NCI-H2081 (cell line): ENCODE measurements around the gene PAFAH2.
"Not testable (repeated sequence)": the region's sequence is repeated elsewhere in the genome, so short reads cannot be mapped to it uniquely, and the experiment has no call there.

Experiments
- DNase-seq, 2 experiments: peaks; one replicate each; lab custom pipeline; 2025; lab: John Stamatoyannopoulos, UW

Gene PAFAH2

DNA sequence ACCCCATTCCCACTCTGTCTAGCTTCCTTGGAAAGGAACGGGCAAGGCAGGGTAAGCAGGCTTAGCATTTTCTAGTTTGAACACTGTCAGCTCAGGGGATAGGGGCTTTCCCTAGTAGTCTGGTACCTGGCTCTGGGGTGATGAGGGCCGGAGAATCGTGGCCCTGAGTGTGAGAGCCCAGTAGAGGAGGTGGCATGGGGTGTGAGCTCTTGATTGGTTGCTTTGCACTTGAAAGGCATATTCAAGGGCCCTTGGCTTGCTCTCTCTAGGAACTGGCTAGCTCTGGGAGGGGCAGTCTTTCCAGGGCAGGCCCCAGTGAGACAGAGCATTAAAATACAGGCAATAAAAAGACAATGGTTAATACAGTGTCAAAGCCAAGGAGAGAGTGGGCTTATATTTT lies 13.0 kb upstream of the PAFAH2 start:
- DNase-seq: no peak

DNA sequence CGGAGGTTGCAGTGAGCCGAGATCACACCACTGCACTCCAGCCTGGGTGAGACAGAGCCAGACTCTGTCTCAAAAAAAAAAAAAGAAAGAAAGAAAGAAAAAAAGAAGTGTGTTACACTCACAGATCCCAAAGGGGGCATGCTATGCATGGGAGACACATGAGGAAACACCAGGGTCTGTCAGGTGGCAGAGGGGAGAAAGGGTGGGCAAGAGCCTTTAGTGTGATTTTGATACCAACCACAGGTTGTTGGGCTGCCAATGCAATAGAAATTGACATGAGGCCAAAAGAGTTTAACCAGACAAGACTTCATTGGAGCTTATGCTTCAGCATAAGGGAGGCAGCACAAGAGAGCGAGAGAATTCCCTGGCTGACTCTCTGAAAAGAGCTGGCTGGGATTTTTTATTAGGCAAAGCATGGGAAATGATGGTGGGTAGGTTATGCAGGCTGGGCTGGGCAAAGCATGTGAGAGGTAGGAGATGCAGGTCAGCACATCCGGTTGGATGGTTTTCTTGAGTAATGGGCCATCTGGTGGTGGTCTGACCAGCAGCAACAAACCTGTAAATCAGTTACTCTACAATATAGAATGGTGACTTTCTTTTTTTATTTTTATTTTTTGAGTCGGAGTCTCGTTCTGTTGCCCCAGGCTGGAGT lies 12.1 kb upstream of the PAFAH2 start:
- peak in 1 of 2 experiments; percentile 10 for DNase-seq

DNA sequence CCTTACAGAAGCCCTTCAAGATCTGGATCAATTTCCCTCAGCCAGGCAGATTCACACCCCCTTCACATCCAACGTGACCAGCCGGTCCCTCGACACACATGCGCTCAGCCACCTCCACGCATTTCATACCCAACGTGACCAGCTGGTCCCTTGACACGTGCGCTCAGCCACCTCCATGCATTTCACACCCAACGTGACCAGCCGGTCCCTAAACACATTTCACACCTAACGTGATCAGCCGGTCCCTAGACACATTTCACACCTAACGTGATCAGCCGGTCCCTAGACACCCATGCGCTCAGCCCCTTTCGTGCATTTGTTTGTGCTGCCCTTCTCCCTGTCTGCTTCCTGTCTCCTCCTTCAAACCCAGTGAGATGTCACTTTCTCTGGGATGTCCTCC lies 8.8 kb upstream of the PAFAH2 start:
- DNase-seq: no peak

DNA sequence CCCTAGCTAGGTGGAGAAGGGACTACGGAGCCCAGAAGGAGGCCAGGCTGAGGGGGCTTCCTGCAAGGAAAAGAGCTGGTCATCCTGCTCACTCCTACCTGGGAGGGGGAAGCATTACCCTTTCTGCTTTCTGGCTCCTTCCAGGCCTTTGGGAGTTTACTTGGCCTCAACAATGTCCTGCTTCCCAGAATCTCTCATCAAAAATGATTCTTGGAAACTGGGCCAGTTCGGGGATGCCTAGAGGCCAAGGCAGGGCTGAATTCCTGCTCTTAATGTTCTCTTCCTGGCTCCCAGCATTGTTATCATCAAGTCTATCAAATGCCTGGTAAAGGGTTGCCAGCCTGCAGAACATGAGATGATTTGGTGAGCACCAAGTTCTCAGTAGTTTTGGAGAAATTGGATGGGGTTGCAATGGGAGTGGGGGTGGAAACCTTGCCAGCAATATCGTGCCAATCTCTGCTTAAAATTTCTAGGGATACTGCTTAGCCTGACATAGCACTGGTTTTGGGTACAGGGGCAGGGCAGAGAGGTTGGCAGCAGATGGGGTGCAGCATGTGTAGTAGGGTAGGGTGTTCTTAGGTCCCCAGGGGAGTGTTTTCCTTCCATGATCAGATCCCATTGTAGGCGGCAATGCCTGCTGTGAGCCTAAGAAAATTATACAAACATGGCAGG lies 7.7 kb upstream of the PAFAH2 start:
- no peak for DNase-seq

DNA sequence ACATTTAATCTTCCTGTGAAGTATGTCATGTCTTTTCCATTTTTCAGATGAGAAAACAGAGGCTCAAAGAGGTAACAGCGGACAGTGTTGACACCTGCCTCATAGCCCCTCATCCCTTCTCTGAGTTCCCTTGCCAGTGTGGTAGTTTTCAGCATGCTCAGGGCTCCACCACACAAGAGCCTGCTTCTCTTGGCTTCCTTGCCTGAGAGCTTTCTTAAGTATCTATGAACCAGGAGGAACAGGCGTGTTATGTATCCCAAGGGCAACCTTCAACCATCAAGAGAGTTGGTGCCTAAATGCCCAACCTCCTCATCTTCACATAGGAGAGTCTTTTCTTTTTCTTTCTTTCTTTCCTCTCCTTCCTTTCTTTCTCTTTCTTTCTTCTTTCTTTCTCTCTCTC lies 5.9 kb upstream of the PAFAH2 start:
- no peak for DNase-seq

DNA sequence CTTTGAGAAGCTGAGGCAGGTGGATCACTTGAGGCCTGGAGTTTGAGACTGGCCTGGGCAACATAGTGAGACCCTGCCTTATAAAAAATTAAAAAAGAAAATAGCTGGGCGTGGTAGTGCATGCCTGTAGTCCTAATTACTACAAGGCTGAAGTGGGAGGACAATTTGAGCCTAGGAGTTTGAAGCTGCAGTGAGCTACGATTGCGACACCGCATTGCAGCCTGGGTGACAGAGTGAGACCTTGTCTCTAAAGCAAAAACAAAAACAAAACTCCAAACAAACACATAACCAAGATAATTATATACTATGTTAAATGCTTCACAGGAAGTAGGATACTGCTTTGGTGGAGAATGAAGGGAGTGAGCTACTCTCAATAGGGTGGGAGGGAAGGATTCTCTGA lies 5.4 kb upstream of the PAFAH2 start:
- no peak for DNase-seq

DNA sequence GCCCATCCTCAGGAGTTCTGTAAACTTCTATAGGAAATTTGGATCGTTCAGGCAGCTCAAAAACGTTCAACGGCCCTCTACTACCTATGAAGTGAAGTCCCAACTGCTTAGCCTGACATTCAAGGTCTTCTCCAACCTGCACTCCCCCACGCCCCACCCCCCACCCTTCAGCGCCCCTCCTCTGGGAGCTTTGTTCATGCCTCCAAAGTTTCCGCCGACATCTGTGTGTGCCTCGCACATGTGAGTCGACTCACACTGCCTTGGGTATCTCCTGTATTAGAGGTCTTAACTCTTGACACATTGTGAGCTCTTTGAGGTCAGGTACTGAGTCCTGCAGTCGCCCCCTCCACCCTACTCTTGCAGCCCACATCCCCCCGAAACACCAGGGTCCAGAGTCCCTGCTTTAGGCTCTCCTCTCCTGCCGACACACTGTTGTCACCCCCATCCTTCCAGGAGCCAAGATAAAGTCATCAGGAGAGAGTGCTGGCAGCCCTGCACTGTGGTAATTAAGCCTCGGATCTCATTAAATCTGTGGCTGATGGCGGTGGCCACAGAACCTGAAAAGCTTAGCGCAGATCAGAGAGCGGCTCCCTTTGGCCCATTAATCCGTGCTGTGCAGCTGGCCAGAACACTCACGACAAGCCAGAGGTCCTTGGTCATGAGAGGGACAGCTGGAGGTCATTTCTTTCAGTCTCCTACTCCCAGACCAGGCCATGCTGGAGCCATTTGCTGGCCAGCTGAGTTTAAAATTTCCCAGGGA lies 1.4 kb upstream of the PAFAH2 start:
- no peak for DNase-seq

DNA sequence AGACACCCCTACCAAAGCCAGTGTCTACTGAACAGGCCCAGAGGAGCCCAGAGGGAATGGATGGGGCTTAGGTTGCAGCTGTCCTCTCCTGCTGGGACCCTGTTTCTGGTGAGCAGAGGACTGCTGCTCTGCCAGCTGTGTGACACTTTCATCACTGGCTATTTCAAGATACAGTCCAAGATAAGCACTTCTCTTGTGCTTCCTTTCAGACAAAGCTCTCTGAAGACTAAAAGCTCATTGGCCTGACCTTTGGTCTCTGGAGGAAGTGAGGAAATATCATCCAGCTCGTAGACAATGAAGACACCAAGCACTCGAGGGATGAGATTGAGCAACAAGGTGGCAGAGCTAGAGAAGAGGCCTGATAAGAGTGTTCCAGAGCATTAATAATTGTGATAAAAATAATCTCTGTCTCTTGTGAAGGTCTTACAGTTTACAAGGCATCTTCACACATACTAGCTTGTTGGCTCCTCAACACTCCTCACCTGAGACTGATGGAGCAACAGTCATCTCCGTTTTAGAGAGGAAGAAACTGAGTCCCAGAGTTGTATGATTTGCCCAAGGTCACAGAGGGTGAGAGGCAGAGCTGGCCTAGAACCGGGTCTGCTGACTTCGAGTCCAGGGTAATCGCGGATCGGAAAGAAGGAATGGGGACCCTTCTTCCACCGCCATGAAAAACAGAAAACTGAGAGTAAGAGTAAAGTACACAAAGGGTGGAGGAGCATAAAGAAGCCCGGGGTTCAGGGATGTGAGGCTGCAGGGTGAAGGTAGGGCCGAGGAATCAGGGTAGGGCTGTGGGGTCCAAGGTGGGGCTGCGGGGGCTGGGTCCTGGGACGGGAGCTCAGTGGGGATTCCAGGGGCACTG lies 666 bp downstream of the PAFAH2 start:
- no peak for DNase-seq

DNA sequence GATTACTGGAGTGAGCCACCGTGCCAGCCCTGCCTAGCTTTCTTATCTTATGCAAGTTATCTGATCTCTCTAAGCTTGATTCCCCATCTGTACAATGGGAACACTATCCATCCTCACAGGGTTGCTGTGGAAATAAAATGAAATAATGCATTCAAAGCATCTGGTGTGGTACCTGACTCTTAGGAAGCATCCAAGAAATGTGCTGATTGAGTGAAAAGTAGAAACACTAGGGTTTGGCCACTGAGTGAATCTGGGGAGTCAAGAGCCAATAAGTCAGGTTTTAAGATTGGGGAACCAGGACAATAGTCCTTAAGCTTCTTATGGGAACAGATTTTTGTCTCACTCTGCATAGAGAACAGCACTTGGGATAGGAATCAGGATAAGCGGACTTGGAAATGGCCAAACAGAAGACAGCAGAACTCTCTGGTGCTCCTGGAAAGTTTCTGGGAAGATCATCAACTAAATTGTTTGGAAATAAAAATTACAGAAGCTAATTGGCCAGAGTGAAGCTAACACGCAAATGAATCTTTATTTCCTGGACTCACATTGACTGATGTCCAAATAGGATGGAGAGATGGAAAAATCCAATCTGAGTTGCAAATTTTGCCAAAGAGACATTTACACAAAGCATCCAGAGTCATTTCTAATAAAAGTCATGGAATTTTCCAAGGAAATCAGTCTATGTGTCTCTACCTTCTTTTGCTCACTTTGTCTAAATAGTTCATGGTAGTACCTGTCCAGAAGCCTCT lies 3.3 kb downstream of the PAFAH2 start:
- no peak for DNase-seq

DNA sequence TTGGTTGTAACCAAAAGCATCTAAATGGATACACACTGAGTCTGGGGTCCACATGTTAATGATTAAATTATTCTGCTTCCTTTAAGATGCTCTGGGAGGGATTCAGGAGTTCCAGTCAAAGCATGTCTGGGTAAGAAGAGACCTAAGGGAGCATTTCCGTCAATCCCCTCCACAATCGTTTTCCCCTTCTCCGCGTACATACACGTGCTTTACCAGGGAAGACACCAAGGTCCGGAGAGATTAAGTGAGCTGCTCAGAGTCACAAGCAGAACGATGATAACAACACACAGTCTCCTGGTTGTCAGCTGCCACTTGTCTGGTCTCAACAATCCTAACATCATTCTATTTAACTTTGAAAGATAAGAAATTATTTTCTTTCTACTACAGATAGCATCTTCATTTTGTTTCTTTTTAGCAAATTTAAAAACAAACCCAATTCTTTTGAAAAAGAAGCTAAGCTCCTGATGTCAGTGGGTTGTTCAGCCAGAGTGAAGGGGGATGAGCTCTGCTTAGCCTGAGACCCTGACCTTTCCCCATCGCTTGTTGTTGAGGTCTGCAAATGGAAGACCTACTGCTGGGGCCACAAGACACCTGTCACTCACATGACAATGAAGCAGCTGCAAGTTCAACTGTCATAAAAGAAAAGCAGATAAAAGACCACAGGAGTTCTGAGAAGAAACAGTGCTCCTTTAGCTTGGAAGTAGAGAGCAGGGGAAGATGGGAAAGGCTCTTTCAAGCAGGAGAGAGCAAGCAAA lies 4.5 kb downstream of the PAFAH2 start:
- DNase-seq: no peak

DNA sequence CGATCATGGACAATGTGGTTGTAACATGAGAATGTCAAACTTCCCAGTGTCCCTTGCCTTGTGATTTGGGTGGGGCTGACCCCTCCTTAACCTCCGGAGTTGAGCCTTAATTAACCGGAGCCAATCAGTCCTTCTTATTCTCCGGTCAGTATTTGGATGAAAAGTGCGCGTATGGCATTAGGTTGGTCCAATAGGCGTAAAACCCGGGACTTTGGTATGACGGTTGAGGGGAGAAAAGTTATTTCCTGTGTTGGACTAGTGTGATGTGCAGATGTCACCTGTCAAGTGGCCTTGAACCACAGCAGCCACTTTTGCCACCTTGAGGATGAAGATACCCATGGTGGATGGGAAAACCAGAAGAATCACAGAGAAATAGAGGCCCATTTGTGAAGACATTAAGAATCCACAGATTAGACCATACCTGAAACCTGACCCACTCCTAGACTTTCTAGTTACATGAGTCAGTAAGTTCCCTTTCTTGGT lies 5.1 kb downstream of the PAFAH2 start:
- DNase-seq: no peak

DNA sequence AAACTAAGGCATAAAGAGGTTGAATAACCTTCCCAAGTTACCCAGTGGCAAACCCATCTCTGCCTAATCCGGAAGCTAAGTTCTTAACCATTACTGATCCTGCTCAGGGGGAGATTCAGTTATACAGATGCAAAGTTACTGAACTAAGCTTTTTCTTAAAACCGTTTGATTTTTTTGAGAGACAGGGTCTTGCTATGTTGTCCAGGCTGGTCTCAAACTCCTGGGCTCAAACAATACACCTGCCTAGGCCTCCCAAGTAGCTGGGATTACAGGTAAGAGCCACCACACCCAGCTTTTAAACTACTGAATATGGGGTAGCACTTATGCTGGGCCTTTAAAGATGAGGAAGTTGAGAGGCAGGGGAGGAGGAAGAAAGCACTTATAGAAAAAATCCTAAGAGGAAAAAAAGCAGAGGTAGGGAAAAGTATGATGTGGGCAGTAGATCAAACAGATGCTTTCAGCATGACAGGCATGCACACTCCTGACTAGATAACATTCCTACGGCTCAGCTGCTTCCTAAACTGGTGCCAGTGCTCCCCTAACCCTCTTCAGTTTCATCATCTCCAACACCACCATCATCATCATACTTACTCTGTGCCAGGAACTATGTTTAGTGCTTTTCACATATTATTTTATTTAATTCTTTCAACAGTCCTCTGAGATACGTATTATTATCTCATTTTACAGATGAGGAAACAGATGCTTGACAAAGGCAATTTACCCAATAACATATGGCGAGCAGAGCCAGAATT lies 5.8 kb downstream of the PAFAH2 start:
- no peak for DNase-seq

DNA sequence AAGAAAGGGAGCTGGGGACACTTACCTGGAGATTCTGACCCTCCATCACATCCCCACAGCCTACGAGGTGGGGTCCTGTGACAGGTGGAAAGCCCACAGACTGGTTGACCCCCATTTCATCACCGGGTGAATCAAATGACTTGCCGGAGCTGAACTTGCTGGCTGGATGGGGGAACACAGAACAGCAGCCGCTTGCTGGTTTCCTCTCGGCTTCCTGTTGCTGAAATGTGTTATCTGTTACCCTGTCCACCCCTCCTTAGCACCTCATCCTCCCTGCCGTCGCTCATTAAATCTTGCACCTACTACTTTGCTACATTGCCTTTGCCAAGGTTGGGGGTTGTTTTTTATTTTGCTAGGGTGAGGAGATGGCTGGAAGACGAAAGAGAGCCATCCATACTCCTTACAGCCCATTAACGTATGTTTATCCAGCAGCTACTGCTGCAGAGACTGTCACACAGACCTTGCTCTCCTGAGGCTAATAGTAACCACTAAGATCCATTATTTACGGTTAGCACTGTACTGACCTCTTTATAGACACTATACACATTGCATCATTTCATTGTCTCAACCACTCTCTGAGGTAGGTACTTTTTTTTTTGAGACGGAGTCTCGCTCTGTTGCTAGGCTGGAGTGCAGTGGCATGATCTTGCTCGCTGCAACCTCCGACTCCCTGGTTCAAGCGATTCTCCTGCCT lies 7.0 kb downstream of the PAFAH2 start:
- no peak for DNase-seq

DNA sequence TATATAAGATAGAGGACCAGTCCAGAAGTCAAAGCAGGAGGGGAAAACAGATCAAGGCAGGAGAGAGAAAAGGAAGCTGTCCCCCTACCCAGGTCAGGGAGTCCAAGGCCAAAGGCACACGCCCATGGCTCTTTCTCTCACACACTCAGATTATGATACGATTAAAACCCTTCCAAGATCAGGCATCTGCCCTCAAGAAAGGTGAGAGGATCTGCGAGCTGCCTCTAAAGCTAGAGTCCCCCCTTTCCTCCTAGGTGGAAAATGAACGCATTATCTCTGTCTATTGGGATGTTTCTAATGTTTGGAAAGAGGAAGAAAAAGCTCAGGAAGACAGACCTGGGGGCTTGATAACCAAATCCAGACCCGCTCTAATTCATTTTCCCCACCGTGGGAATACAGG lies 7.6 kb downstream of the PAFAH2 start:
- DNase-seq: no peak

DNA sequence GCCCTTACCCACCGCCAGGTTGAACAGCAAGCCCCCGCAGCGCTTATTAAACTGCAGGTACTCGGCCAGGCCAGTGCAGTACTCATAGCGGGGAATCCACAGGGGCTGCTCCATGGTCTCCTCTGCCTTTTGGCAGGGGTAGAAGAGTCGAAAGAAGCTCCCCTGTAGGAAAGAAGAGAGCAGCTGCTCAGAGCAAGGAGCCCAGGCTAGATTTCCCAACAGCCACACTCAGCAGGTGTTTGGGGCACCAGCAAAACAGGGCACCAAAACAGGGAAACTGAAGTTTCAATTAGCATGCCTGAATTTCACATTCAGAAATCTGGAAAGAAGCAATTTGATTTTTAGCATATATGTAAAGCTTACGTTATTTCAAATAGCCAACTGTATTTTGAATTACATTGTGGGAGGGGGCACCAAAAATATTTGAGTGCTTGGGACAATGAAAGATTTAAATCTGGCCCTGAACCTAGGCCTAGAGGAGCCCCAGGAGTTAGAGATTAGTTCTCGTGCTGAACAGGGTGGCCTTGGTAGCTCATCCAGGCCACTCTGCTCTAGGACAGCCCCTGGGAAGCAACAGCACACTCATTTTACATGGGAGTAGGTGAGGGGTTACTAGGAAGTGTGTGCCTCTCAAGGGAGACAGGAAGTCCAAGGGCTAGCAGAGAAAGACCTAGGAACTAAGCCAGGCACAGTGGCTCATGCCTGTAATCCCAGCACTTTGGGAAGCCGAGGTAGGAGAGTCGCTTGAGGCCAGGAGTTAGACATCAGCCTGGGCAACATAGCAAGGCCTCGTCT lies 8.2 kb downstream of the PAFAH2 start:
- no peak for DNase-seq

DNA sequence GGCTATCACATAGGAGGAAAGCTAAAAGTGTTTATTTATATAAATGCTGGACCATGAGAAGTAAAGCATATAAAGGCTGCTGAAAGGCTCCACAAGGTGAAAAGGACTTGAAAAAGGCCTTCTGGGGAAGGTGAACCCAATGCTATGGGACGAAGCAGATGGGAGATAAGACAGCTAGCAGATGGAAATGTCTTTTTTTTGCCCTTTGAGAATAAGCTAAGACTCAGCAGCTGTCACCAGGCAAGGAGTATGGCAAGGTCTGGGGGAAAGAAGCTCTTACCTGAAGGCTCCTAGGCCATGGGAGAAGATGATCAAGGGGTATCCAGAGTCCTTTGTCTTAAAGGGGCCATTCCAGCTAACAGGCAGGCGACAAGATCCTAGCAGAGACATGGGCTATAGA lies 9.9 kb downstream of the PAFAH2 start:
- no peak for DNase-seq

DNA sequence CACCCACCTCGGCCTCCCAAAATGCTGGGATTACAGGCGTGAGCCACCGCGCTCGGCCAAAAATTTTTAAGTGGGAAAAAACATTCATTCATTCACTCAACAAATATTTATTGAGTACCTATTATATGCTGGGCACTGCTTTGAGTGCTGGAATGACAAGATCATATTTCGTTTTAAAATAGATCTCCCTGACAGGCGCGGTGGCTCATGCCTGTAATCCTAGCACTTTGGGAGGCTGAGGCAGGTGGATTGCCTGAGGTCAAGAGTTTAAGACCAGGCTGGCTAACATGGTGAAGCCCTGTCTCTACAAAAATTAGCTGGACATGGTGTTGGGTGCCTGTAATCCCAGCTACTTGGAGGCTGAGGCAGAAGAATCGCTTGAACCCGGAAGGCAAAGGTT lies 11.1 kb downstream of the PAFAH2 start:
- not testable (repeated sequence) for DNase-seq

DNA sequence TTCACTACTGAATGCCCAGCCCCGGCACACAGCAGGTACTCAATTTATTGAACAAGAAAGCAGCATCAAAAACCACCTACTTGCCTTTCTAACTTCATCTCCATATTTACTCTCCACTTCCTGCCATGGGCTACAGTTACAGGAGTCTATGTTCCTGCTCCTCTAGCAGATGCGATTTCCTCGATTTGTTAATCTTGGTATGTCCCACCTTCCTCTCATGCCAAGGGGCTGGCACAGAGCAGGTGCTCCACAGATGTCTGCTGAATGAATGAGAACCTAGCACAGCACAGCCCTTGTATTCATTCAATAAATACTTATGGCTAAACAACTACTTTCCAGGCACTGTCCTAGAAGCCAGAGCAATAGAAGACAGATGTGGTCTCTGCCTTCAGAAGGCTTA lies 12.2 kb downstream of the PAFAH2 start:
- no peak for DNase-seq

DNA sequence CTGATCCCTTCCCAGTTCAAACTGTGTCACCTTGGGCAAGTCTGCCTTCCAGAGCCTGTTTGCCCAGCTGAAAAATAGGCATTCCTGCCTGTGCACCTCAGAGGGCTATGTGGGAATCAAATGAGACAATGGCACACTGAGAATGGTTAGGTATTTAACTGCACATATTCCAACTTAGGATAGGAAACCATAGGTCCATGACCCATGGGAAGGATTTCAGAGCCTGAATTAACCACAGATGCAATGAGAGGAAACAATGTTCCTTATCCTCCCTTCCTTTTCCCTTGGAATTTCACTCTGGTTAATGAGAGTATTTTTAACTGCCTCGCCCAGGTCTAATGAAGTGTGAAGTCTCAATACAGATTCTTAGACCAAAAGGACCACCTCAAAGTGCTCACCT lies 12.7 kb downstream of the PAFAH2 start:
- no peak for DNase-seq
